HepG2 (cell line): ENCODE measurements around the gene SERPINA3.

ENCODE experiments used
- RAD21 ChIP-seq: fragments of 450-650 bp; formaldehyde crosslinking; IDR thresholded peaks from 2 replicates; pipeline ENCODE4 v1.5.0; 2020; ENCODE audit warnings: mild to moderate bottlenecking
- REPIN1 ChIP-seq: sonication (generic); formaldehyde crosslinking; IDR thresholded peaks from 2 replicates; pipeline ENCODE4 v1.8.0; 2022; ENCODE audit warnings: missing genetic modification reagents, low read depth, mild to moderate bottlenecking, borderline replicate concordance
- RFX5 ChIP-seq: IDR thresholded peaks from 2 replicates; pipeline ENCODE4 v1.6.1; 2011; ENCODE audit warnings: low read depth, low read length, improper control_type of control experiment
- TCF7L2 ChIP-seq: IDR thresholded peaks from 2 replicates; pipeline ENCODE4 v1.6.1; 2011; ENCODE audit warnings: mild to moderate bottlenecking, low read depth, low read length, moderate library complexity
- ZNF609 ChIP-seq: sonication (generic); formaldehyde crosslinking; IDR thresholded peaks from 2 replicates; pipeline ENCODE4 v1.4.0; 2020; ENCODE audit warnings: mild to moderate bottlenecking, missing genetic modification reagents, borderline replicate concordance

DNA sequence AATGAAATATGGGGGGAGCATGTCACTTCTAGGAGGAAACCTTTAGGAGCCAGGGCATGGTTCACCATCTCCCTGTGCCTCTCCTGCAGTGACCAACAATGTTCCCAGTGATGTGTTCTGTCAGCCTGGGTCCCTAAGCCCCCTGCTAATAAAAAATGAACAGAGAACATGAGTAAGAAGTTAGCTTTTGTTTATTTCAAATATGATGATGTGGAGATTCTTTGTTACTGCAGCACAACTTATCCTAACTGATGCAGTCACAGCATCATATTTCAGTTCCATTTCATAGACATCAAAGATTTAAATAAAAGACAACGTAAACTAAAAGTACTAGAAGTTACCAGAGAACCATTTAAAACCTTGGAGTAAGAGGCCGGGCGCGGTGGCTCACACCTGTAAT lies 43.9 kb downstream of the SERPINA3 start:
- TF ChIP-seq REPIN1 (CRISPR knock-in tag) (no peak), RAD21 (CRISPR knock-in tag) (no peak), ZNF609 (CRISPR knock-in tag) (no peak), TCF7L2 (no peak), RFX5 (no peak)
